Heart right ventricle (tissue), 16 donors: Measurements from ENCODE around the gene CRTC3. TPM values are rescaled to one million over a fixed set of nuclear protein-coding genes. Genes with fewer than 3 reads are reported as not detected.
"Not testable (repeated sequence)": the region's sequence is repeated elsewhere in the genome, so short reads cannot be mapped to it uniquely, and the experiment has no call there.

Experiments
- ATAC-seq, 8 donors: fragments of 200-7000 bp; cut with Tn5 transposase; one replicate each; pipeline ENCODE4 v1.9.1; 2020; ENCODE audit warnings: mild to moderate bottlenecking in 8 of 8, moderate library complexity in 8 of 8, moderate number of reproducible peaks in 1 of 8
- DNase-seq, 2 donors: peaks; one replicate each; pipeline ENCODE4 v3.0.0-alpha.2; 2020
- H3K27ac ChIP-seq, 10 donors: fragments of 200-600 bp; sonication (generic) in 2 of 10; one replicate each; pipeline versions ENCODE4 v1.5.0 to v1.8.0; 2020 to 2022; ENCODE audit warnings: mild to moderate bottlenecking in 3 of 10
- H3K27me3 ChIP-seq, 7 donors: fragments of 200-600 bp; one replicate each; pipeline ENCODE4 v1.8.0; 2021 to 2022; ENCODE audit warnings: mild to moderate bottlenecking in 2 of 7
- H3K36me3 ChIP-seq, 9 donors: fragments of 200-600 bp; sonication (generic) in 1 of 9; one replicate each; pipeline versions ENCODE4 v1.5.0 to v1.8.0; 2020 to 2022; ENCODE audit warnings: mild to moderate bottlenecking in 2 of 9
- H3K4me1 ChIP-seq, 9 donors: fragments of 200-600 bp; sonication (generic) in 1 of 9; one replicate each; pipeline versions ENCODE4 v1.5.0 to v1.8.0; 2020 to 2022; ENCODE audit warnings: mild to moderate bottlenecking in 4 of 9
- H3K4me3 ChIP-seq, 10 donors: fragments of 200-600 bp; sonication (generic) in 2 of 10; one replicate each; pipeline versions ENCODE4 v1.5.0 to v1.8.0; 2020 to 2022; ENCODE audit warnings: mild to moderate bottlenecking in 7 of 10, moderate library complexity in 2 of 10
- H3K9me3 ChIP-seq, 11 donors: fragments of 200-600 bp in 10 of 11; sonication (generic) in 2 of 11; one replicate each; pipeline versions ENCODE4 v1.5.0 to v1.8.0; 2013 to 2022; ENCODE audit warnings: mild to moderate bottlenecking in 2 of 11, control low read depth in 1 of 11, moderate library complexity in 1 of 11
- CTCF ChIP-seq, 9 donors: fragments of 200-600 bp; sonication (generic) in 2 of 9; IDR thresholded peaks; one replicate each; pipeline versions ENCODE4 v1.5.0 to v1.8.0; 2021 to 2022; ENCODE audit warnings: antibody characterized with exemption in 9 of 9, mild to moderate bottlenecking in 5 of 9, moderate library complexity in 1 of 9
- WGBS, 2 donors: extraction: QIAGEN DNeasy Blood & Tissue Kit; methylation state at CpG; one replicate each; pipeline ENCODE4 v1.1.7; 2013; ENCODE audit warnings: inconsistent platforms in 1 of 2; 5-methylcytosine and 5-hydroxymethylcytosine counted together
- intact Hi-C, 10 donors: fragments of 100-400 bp; cut with DNase I; formaldehyde crosslinking; loops; one replicate each; pipeline versions ENCODE4 v1.11.1 to v1.14.2; 2022
- polyA plus RNA-seq, 2 donors: library from polyadenylated mRNA; stranded (reverse); fragments of 200-250 nt; gene quantifications; one replicate each; pipeline ENCODE4 v1.2.3, GENCODE V29; 2013
- total RNA-seq, 10 donors: library from RNA; stranded (reverse); fragmentation: NEBNext Ultra II Directional in 3 of 10; extraction: Animal tissue kit (Norgen Biotek cat#: 25700) in 3 of 10; gene quantifications; one replicate each; pipeline versions ENCODE4 v1.2.1 to v1.2.4, GENCODE V29; 2021 to 2023
- donor health status: Arrhythmogenic right ventricular cardiomyopathy.
- donor health status: ischemic (EF 13 %, LVEDD 7.1; RV severe dilation, severe dysfunction).
- donor health status: healthy with polysubstance abuse.
- donor health status: DM: no; HTN: yes; CAD: no.
- donor health status: DM: no; HTN: no; CAD: no.
- donor health status: ischemic (EF 25% LVEDD 6.9; RV normal size, moderate dysfunction).
- donor health status: ischemic (EF 25% LVEDD 5.7; RV mildly dilated, moderate dysfunction).
- donor health status: healthy.
- donor health status: DM: yes; HTN: yes; CAD: no.
- donor health status: Ischemic cardiomyopathy.
- donor health status: ischemic (EF 35%, LVEDD 5.7; RV mildly dilated, moderate dysfunction).
- donor health status: nonischemic (EF 11% LVEDD 7.7; RV severe dilation, severe dysfunction).
- donor health status: DM: yes; HTN: yes; CAD: no.
- donor health status: PGD.
- donor health status: ischemic (EF 29% LVEDD 5.4; RV normal size, mild dysfunction).
- donor health status: nonischemic (EF 23%, LVEDD 6.1; RV moderate dilation, normal function).

The CRTC3 gene
- total and polyA plus RNA-seq, 12 donors, result 11.5 to 34.9 (median 28.3) TPM

GRCh38 chr15:90665288-90666134 is 135.8 kb downstream of the CRTC3 start:
- no peaks in the 10 kb centered on the region for H3K27me3 ChIP-seq
- DNase-seq, result peak; percentile 68 to 71
- no peaks in the 10 kb centered on the region for H3K9me3 ChIP-seq
- no peaks in the 10 kb centered on the region for H3K36me3 ChIP-seq
- TF ChIP-seq CTCF (IDR thresholded peaks at IDR 0.05), result no peak
- H3K27ac ChIP-seq, result peak overlapping the region; percentile 38 to 97 (median 88)
- WGBS, 2 donors, result 3 to 5% methylated on average over 74 to 75 of the region's 75 CpGs
- intact Hi-C loops, result no loop called here
- H3K4me3 ChIP-seq, result peak overlapping the region; percentile 64 to 97 (median 74)
- H3K4me1 ChIP-seq, result peaks cover 0 to 33% (median 12%) of the 10 kb centered on the region in 9 donors
- ATAC-seq, result peak; percentile 83 to 91 (median 87)

GRCh38 chr15:90666135-90666909 is 136.6 kb downstream of the CRTC3 start:
- peak overlapping the region in 9 of 10 donors; percentile 64 to 97 (median 76) for H3K4me3 ChIP-seq
- H3K36me3 ChIP-seq, result no peaks in the 10 kb centered on the region
- 93 to 94% methylated on average over 14 of the region's 14 CpGs for WGBS, 2 donors
- H3K27me3 ChIP-seq, result no peaks in the 10 kb centered on the region
- peaks cover 0 to 24% (median 9%) of the 10 kb centered on the region in 9 donors for H3K4me1 ChIP-seq
- DNase-seq, result no peak
- intact Hi-C loops, result no loop called here
- no peak for TF ChIP-seq CTCF (IDR thresholded peaks at IDR 0.05)
- no peak for ATAC-seq
- H3K27ac ChIP-seq, result peak overlapping the region in 8 of 10 donors; percentile 82 to 97 (median 88)
- H3K9me3 ChIP-seq, result no peaks in the 10 kb centered on the region

- H3K27me3 ChIP-seq, result no peaks in the 10 kb centered on the region
- no peak overlapping the region for H3K27ac ChIP-seq
- H3K9me3 ChIP-seq, result no peaks in the 10 kb centered on the region
- intact Hi-C loops, result no loop called here
- H3K36me3 ChIP-seq, result no peaks in the 10 kb centered on the region
- ATAC-seq (no peak), DNase-seq (no peak)
- H3K4me3 ChIP-seq, result no peak overlapping the region
- H3K4me1 ChIP-seq, result peaks cover 0 to 16% (median 9%) of the 10 kb centered on the region in 9 donors
- WGBS, 2 donors, result 85 to 88% methylated on average over 8 of the region's 8 CpGs
- TF ChIP-seq CTCF (IDR thresholded peaks at IDR 0.05), result no peak
Observed at GRCh38 chr15:90667073-90667754, 137.5 kb downstream of the CRTC3 start.

GRCh38 chr15:90667755-90668345 is 138.1 kb downstream of the CRTC3 start:
- DNase-seq, ATAC-seq, H3K4me3 ChIP-seq: not testable (repeated sequence)

GRCh38 chr15:90670631-90671030 is 140.9 kb downstream of the CRTC3 start:
- H3K9me3 ChIP-seq, intact Hi-C loops, H3K4me3 ChIP-seq, H3K27me3 ChIP-seq, H3K27ac ChIP-seq, DNase-seq, ATAC-seq, H3K4me1 ChIP-seq, H3K36me3 ChIP-seq: not testable (repeated sequence)
- 97% methylated on average over 8 of the region's 8 CpGs for WGBS, 2 donors

More at GRCh38 chr15:90667755-90668345, 138.1 kb downstream of the CRTC3 start:
- H3K27ac ChIP-seq, intact Hi-C loops, H3K36me3 ChIP-seq, H3K27me3 ChIP-seq, H3K9me3 ChIP-seq: not testable (repeated sequence)
- H3K4me1 ChIP-seq, result peaks cover 0 to 14% (median 9%) of the 10 kb centered on the region in 9 donors
- WGBS, 2 donors, result 91 to 92% methylated on average over 7 of the region's 7 CpGs
